Esophagus muscularis mucosa (tissue), 4 donors: ENCODE results near the gene SCAF11. TPM values are rescaled to one million over a fixed set of nuclear protein-coding genes. Genes with fewer than 3 reads are reported as not detected.
"Not testable (repeated sequence)": the region's sequence is repeated elsewhere in the genome, so short reads cannot be mapped to it uniquely, and the experiment has no call there.

Experiments used
- DNase-seq: peaks from one replicate; pipeline ENCODE4 v3.0.0-alpha.2; 2017; ENCODE audit errors: extremely low spot score
- H3K27ac ChIP-seq, 4 donors: fragments of 200-600 bp; sonication (generic); replicated peaks in 1 of 4; 1 replicate in 3 of 4; 2 replicates in 1 of 4; pipeline ENCODE4 v1.5.1; 2016 to 2019; ENCODE audit warnings: mild to moderate bottlenecking in 1 of 4
- H3K27me3 ChIP-seq, 4 donors: fragments of 200-600 bp; sonication (generic); one replicate each; pipeline versions ENCODE4 v1.5.1 to v1.6.0; 2016 to 2019
- H3K36me3 ChIP-seq, 4 donors: fragments of 200-600 bp; sonication (generic); one replicate each; pipeline ENCODE4 v1.5.1; 2016 to 2019
- H3K4me1 ChIP-seq, 4 donors: fragments of 200-600 bp; sonication (generic); one replicate each; pipeline ENCODE4 v1.5.1; 2016 to 2019
- H3K4me3 ChIP-seq, 4 donors: fragments of 200-600 bp; sonication (generic); 1 replicate in 2 of 4; 2 replicates in 2 of 4; pipeline ENCODE4 v1.5.1; 2016 to 2019; ENCODE audit warnings: mild to moderate bottlenecking in 4 of 4, moderate library complexity in 1 of 4
- H3K9me3 ChIP-seq, 4 donors: fragments of 200-600 bp; sonication (generic); 1 replicate in 3 of 4; 2 replicates in 1 of 4; pipeline ENCODE4 v1.5.1; 2016 to 2019
- CTCF ChIP-seq, 3 experiments: fragments of 200-600 bp in 2 of 3; fragments of 450-650 bp in 1 of 3; sonication (generic) in 2 of 3; IDR thresholded peaks; one replicate each; pipeline ENCODE4 v1.5.1; 2017 to 2019; ENCODE audit warnings: antibody characterized with exemption in 3 of 3, mild to moderate bottlenecking in 2 of 3, moderate library complexity in 1 of 3
- EP300 ChIP-seq: sonication (generic); formaldehyde crosslinking; IDR thresholded peaks from one replicate; pipeline ENCODE4 v1.6.1; 2017; ENCODE audit warnings: antibody characterized with exemption
- POLR2A ChIP-seq: fragments of 450-650 bp; IDR thresholded peaks from one replicate; pipeline ENCODE4 v1.6.1; 2017; ENCODE audit warnings: antibody characterized with exemption, moderate library complexity, mild to moderate bottlenecking, low read depth
- POLR2AphosphoS5 ChIP-seq, 2 donors: sonication (generic); formaldehyde crosslinking; IDR thresholded peaks; one replicate each; pipeline ENCODE4 v1.6.1; 2017; ENCODE audit warnings: antibody characterized with exemption in 2 of 2
- WGBS: methylation state at CpG from one replicate; pipeline ENCODE4 v1.1.5; 2018; 5-methylcytosine and 5-hydroxymethylcytosine counted together
- intact Hi-C: fragments of 100-400 bp; cut with DNase I; formaldehyde crosslinking; loops from one replicate; pipeline ENCODE4 v1.15.1; 2023
- total RNA-seq, 4 donors: library from RNA; depleted of rRNA; stranded (reverse); fragments of >200 nt; gene quantifications; one replicate each; pipeline versions ENCODE4 v1.1.0 to v1.2.1, GENCODE V29; 2016

Gene SCAF11
- total RNA-seq, 4 donors from 2014 or later, result 117 to 150 (median 132) TPM

GRCh38 chr12:46005823-46006222 lies 15.4 kb upstream of the SCAF11 start:
- intact Hi-C loops, result no loop called here
- TF ChIP-seq POLR2AphosphoS5 (IDR thresholded peaks at IDR 0.05) (no peak), POLR2A (no peak), EP300 (no peak), CTCF (IDR thresholded peaks at IDR 0.05) (no peak)
- no peaks in the 10 kb centered on the region for H3K9me3 ChIP-seq
- no peaks in the 10 kb centered on the region for H3K4me1 ChIP-seq
- no peak overlapping the region for H3K27ac ChIP-seq
- no peaks in the 10 kb centered on the region for H3K27me3 ChIP-seq
- H3K36me3 ChIP-seq, result no peaks in the 10 kb centered on the region
- DNase-seq, result no peak
- 83% methylated on average over 3 of the region's 3 CpGs for WGBS
- no peak overlapping the region for H3K4me3 ChIP-seq

GRCh38 chr12:46005151-46005797 lies 14.9 kb upstream of the SCAF11 start:
- H3K27ac ChIP-seq, result no peak overlapping the region
- no peak overlapping the region for H3K4me3 ChIP-seq
- H3K36me3 ChIP-seq, result no peaks in the 10 kb centered on the region
- DNase-seq, result no peak
- intact Hi-C loops, result no loop called here
- H3K27me3 ChIP-seq, result no peaks in the 10 kb centered on the region
- TF ChIP-seq POLR2AphosphoS5 (IDR thresholded peaks at IDR 0.05) (no peak), CTCF (IDR thresholded peaks at IDR 0.05) (peak; percentile 15 to 45 (median 26))
- 68% methylated on average over 2 of the region's 2 CpGs for WGBS
- H3K4me1 ChIP-seq, result no peaks in the 10 kb centered on the region
- H3K9me3 ChIP-seq, result no peaks in the 10 kb centered on the region

- H3K4me3 ChIP-seq, result no peak overlapping the region
- H3K27me3 ChIP-seq, result no peaks in the 10 kb centered on the region
- DNase-seq, result no peak
- no peaks in the 10 kb centered on the region for H3K36me3 ChIP-seq
- WGBS, result 70% methylated on average over 4 of the region's 4 CpGs
- no peak overlapping the region for H3K27ac ChIP-seq
- intact Hi-C loops, result no loop called here
- no peak for TF ChIP-seq POLR2AphosphoS5 (IDR thresholded peaks at IDR 0.05)
- no peaks in the 10 kb centered on the region for H3K4me1 ChIP-seq
- no peaks in the 10 kb centered on the region for H3K9me3 ChIP-seq
These were observed 14.3 kb upstream of the SCAF11 start for GRCh38 chr12:46004715-46005114.

DNA sequence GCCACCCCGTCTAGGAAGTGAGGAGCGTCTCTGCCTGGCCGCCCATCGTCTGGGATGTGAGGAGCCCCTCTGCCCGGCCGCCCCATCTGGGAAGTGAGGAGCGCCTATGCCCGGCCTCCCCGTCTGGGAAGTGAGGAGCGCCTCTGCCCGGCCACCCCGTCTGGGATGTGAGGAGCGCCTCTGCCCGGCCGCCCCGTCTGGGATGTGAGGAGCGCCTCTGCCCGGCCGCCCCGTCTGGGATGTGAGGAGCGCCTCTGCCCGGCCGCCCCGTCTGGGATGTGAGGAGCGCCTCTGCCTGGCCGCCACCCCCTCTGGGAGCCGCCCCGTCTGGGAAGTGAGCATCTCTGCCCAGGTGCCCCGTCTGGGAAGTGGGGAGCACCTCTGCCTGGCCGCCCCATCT lies 9.7 kb upstream of the SCAF11 start:
- H3K9me3 ChIP-seq, DNase-seq, intact Hi-C loops, H3K27ac ChIP-seq, H3K4me3 ChIP-seq, H3K4me1 ChIP-seq, H3K36me3 ChIP-seq, H3K27me3 ChIP-seq: not testable (repeated sequence)
- 94% methylated on average over 8 of the region's 30 CpGs for WGBS

DNA sequence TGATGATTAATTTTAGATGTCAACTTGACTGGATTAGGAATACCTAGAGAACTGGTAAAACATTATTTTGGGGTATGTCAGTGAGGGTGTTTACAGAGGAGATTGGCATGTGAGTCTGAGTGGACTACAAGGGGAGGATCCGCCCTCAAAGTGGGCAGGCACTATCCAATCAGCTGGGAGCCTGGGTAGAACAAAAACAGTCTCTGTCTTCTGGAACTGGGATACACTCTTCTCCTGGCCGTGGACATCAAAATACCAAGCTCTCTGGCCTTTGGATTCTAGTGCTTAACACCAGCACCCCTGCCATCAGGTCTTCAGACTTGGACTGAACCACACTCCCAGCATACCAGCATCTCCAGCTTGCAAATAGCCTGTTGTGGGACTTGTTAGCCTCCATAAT lies 4.4 kb upstream of the SCAF11 start:
- Histone ChIP-seq H3K9me3 (no peaks in the 10 kb centered on the region), H3K27ac (no peak overlapping the region), H3K4me1 (peaks cover 0 to 7% (median 3%) of the 10 kb centered on the region in 4 donors), H3K4me3 (no peak overlapping the region), H3K36me3 (no peaks in the 10 kb centered on the region), H3K27me3 (no peaks in the 10 kb centered on the region)
- no peak for DNase-seq
- 82% methylated on average over 2 of the region's 2 CpGs for WGBS
- intact Hi-C loops, result loop anchor here (10.0 kb wide), 1 partner anchor 380 kb away; the partner anchor contains the start of gene SLC38A2
- TF ChIP-seq EP300, result no peak
- no peak for TF ChIP-seq CTCF (IDR thresholded peaks at IDR 0.05)
- TF ChIP-seq POLR2A, result no peak
- TF ChIP-seq POLR2AphosphoS5 (IDR thresholded peaks at IDR 0.05), result no peak
